ENCODE data around the gene F2.

GRCh38 chr11:46719543-46720218, 668 bp downstream of the F2 start:
- no peak for TF ChIP-seq CTCF (IDR thresholded peaks at IDR 0.05)
- TF ChIP-seq EZH2phosphoT487 (IDR thresholded peaks at IDR 0.05) = no peak

All from neural progenitor cell (in vitro differentiated cells).